GM21447 (cell line): ENCODE results near the gene PKNOX2.

Experiments used
- ATAC-seq: cut with Tn5 transposase; IDR thresholded peaks from one replicate; pipeline ENCODE4 v1.9.1; 2021; ENCODE audit not compliant: unreplicated experiment

Gene PKNOX2

DNA sequence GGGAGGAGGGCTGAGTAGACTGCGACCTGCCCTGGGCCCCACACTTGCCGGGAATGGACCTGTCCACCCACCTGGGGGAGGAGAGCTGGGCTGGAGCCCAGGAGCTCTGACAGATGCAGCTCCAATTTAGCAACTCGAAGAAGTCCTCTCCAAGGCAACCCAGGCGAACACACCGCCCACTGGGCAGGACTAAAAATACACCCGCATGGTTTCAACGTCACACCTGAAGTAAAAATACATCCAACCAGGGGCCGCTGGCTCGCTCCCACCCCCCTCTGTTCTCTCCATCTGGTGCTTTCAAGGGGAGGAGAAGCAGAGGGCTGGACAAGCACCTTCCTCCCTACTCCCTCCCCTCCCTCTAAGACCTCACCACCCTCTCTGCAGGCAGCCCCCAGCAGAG, 211.6 kb downstream of the PKNOX2 start:
- ATAC-seq = no peak

DNA sequence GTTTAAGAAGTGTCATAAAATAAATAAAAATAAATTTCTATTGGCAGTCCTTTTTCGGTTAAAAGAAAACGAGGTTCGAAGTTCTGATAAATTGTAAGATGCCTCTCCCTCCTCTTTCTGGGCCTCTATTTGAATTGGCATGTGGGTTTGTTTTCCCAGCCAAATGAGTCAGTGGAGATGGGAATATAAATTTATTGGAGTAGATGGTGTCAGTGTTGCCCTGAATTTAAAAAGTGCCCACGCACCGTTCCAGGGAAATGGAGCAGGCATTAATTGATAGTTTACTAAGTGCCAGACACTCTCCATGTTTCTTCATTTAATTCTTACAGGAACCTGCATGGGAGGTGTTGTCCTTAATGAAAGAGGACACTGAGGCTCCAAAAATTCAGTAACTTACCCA, 212.3 kb downstream of the PKNOX2 start:
- no peak for ATAC-seq

DNA sequence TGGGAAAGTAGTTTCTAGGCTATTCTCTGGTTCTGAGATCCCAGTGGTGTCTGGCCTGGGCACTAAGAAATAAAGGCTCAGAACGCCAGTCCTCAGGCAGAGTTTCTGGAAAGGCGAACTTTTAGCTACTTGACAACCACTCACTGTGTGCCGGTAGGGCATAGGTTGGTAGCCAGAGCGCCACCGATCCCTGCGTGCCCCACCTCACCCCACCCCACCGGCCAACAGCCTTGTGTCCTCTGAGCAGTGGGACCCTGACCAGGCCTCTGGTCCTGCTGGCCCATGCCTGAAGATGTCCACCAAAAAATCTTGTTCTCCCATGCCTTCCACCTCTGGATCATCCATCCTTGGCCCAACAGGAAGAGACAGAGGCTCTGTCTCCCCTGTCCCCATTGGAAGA, 213.5 kb downstream of the PKNOX2 start:
- ATAC-seq = no peak

DNA sequence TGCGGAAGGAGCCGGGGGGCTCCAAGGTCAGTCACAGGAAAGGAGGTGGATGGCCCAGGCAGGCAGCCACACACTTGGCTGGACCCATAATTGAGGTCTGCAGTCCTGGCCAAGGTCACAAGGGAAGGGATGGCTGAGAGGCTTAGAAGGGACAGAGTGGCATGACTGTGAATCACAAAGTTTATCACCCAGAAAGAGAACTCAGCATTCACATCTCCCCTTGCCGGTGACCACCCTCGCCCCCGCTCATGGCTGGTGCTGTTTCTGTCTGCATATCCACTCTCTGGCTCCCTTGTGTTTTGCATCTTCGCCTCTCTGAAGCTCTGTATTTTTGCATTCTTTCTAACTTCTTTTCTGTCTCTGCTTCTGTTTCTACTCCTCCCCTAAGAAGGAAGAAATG, 214.0 kb downstream of the PKNOX2 start:
- no peak for ATAC-seq

DNA sequence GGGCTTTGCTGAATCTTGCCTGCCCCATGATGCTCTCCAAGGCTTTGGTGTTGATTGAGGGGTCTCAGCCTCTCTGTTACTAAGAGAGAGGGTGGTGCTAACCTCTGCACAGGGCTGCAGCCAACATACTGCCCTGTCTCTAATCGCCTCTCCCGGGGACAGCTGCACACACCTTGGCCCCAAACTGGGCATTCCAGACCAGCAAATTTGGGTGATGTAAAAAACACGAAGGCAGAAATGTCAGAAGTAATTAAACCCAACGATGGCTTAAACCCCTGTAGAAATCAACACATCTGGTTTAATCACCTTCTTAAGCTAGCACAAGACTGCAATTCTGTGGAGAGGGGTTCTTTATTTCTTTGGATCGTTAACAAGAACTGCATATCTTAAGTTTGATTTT, 215.0 kb downstream of the PKNOX2 start:
- ATAC-seq = no peak

DNA sequence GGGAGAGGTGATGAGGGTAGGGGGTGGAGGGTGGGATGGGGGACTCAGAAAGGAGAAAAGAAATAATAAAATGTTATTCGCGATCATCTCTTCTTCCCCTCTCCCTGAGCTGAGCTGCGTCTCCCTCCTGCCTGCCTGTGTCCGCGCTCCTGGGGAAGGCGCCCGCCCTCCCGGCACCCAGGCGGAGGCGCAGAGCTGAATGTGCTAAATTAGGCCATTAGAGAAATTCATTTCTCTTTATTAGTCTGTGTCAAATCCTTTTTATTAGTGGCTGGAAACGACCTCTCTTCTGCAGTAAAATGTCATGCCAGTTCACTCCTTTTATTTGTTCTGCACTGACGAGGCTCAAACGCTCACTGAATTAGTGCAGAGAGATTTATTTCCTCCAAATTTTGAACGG, 215.4 kb downstream of the PKNOX2 start:
- no peak for ATAC-seq

DNA sequence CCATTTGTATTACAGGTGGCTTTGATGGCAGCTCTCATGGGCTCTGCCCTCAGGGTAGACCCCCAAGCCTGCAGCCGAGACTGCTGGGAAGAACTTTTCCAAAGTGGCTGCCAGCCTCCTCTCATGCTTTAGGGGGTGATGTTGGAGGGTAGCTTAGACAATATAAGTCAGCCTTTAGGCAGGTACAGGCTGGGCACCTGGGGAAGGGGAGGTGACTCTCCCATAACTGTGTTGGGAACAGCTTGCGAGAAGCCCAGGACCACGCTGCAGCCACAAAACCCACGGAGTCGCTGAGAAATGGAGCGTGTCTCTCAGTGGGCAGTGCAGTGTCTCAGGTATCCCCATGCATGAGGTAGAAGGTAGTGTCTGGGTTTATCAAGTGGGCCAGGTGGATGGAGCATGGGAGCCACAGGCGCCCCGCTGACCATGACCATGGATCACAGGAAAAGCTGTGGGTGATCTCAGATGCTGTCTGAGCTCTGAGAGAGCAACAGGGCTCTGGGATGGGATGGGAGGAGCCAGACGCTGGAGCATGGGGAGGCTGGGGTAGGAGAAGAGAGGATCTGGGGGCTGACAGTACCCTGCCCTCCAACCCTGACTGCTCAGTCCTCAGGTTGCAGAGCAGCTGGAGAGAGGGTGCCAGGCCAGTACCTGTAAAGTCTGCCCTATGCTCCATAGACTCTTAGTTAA, 216.3 kb downstream of the PKNOX2 start:
- no peak for ATAC-seq

DNA sequence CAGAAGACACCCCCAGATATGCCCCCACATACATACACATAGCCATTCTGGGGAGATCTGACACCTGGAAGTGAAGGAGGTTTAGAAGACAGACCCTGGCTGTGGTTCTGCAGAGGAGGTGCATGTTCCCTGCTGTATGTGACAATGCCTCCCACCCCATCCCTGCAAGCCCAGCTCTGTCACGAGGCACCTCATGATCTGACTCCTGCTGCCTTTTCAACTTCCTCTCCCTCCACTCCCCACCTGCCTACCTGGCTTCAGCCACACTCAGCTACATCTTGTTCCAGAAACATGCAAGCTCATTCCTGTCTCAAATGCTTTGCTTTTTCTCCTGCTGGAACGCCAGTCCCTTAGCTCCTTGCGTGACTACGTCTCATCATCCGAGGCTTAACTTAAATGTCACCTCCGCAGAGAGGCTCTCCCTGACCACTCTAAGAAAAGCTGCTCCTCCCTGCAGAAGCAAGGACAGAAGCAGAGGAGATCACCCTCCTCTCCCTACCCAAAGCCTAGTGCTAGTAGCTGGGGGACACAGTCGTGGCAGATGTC, 217.0 kb downstream of the PKNOX2 start:
- ATAC-seq = no peak

DNA sequence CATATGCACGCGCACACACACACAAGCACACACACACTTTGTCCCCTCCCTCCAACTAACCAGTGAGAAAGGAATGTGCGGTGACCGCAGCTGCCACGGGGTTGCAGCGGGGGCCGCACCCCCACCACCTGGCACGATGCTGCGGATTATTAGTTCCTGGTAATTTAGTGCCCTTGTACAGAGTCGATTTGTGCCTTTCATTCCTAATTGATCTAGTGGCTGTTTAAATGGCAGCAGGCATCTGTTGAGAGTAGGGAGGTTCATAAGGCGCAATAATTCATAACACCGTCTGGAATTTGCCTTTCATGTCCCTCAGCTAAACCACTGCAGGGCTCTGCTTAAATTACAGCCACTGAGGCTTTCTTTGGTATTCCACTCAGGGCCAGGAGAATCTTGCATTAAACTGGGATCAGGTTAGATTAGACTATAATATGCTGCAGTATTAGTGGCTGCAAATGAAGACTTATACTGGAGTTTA, 217.8 kb downstream of the PKNOX2 start:
- no peak for ATAC-seq

DNA sequence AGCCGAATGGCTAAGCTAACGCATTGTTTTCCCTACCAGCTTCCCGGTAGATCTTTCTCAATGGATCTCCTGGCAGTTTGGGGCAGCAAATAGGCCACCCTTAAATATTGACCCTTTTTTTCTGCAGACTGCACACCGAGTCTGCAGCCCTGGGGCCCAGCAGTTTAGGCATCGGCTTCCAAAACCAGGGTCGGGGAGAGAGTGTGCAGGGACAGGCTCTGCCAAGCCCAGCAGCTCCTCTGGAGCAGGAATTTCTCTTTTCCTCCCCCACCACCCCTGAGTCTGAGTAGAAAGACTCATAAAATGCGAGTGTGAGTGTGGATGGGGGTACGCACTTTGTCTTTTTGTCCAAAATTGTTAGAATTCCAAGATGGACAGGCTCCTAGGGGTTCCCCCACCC, 218.3 kb downstream of the PKNOX2 start:
- ATAC-seq = no peak

DNA sequence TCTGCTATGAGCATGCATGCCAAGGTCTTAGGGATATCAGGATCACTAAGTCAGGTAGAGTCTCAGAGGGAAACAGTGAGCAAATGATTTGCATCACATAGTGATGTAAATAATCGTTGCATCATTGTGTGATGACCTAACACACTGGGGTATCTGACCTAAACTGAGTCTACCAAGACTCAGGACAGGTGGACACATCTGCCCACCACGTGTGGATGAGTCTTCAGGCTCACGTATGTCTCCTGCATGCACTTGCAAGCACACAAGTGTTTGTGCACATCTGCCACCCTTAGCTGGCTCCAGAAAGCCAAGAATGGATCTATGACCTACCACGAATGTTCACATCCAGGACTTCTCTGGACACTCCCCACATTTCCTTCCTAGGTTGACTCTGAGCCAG, 220.3 kb downstream of the PKNOX2 start:
- ATAC-seq = no peak

DNA sequence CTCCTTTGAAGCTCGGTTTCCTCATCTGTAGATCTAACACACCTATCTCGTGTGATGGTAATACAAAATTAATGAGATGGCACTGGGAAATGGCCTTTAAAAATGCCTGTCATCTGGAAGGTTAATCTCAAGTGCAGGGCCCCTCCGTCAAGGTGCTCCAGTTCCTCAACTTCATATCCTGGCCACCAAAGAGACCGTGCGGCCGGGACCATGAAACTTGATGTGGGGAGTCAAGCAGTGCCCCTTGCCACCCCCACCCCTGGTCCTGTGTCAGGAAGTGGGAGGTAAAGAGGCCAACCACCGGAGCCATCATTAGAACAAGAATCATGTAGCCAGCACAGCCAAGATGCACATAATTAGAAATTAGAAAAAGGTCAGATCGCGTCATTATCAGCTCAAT, 223.3 kb downstream of the PKNOX2 start:
- no peak for ATAC-seq

DNA sequence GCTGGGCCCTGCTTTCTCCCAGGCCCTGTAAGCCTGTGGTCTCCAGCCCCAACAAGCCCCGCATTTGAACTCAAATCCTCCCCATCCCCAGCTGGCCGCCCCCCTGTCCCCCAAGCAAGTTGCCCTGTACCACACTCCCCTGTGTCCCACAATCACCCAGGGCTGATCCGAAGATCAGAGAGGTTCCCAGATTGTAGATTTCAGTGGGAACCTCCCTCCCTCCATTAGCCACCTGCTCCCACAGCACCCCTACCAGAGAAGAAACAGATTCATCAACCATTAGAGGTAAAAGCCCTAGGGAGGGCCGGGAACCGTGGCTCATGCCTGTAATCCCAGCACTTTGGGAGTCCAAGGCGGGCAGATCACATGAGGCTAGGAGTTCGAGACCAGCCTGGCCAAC, 224.1 kb downstream of the PKNOX2 start:
- no peak for ATAC-seq

DNA sequence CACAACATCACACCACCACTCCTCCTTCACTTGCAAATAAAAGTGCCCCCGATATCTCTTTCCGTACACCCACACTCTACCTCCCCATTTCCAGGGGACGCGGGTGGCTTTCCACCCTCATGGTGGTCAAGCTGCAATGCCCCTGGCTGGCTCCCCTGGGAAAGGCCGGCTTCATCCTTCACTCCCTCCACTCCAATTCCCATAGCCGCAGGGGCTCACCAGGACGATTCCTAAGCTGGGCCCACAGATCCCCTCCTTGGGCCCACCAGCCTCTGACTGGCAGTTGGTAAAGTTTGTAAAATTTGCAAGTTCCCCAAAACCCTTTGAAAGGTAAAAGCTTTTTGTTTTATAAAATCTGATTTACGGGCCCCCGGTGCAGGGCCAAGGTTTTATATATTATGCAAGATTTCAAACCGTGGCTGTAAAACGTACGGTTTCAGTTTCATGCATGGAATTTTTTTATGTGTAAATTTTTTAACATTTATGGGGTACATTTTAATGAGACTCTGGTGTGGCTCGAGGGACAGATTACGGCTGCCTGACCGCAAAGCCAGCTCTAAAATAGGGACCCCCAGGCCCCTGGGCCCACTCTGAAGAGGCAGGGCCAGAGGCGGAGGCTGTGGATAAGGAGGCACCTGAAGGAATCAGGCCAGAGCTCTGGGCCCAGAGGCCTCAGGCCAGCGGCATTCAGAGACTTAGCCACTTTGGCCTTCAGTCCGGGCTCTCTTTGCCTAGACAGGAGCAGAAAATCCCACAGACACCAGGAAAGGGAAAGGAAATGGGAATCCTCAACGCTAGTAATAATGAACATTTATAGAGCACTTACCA, 225.0 kb downstream of the PKNOX2 start:
- no peak for ATAC-seq

DNA sequence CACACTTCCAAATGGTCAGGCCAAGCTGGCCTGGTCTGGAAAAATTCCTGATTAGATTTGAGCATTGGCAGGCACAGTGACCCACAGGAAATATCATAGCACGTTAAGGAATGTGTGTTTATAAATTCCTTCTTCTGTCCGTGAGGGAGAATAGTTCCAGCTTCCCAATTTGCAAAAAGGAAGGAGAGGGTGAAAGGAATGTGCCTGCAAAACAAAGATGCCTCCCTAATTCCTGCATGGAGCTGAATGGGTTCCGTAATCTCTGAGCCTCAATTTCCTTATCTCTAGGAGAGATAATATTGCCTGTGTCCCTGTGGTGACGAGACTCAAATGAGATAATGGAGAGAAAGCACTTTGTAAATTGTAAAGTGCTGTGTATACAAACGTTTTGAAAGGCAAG, 226.4 kb downstream of the PKNOX2 start:
- no peak for ATAC-seq

DNA sequence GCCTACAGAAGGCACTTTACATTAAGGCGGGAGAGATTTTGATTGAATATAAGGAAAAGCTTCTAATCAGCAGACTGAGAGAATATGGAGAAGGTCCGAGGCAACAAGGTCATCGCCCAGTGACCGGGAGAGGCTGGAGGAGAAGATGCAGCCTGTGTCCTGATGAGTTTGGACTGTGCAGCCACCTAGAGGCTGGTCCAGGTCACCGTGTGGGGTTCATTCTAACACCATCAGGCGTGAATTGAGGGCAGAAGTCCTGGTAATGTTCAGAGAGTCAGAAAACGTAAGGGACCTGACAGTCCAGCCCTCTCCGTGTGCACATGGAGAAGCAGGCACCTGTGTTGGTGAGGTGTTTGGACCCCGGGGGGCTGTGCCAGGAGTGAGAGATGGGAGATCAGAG, 228.8 kb downstream of the PKNOX2 start:
- no peak for ATAC-seq

DNA sequence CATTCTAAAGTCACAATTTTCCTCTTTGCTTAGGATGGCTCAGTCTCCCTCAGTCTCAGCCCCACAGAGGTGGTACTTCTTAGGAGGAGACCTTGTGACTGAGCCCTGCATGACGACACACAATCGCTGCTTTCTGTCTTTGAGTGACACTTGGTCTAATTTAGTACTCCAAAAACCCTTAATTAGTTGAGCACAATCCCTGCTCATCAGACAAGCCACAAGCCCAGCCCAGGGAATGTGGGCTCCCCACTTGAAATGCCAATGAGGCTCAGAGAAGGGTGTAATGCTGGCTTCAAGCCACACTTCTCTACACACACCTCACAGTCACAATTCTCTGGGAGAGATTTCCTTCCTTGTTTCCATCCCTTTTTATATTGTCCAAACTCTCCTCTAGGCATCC, 229.7 kb downstream of the PKNOX2 start:
- ATAC-seq = no peak

DNA sequence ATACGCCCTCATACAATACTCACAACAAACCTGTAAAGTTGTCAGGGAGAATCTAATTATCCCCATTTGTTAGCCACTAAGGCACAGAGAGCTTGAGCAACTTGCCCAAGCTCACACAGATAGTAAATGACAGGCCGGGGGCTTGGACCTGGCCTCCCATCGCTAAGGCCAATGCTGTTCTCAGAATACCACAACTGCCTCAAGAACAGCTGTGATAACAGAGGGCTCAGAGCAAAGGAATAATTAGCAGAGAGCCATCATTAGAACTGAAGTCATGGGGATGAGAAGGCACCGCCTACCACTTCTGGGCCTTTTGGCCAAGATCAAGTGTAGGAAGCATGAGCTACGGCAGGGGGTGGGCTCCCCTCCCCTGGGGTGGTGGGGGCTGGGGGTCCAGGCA, 232.9 kb downstream of the PKNOX2 start:
- no peak for ATAC-seq

DNA sequence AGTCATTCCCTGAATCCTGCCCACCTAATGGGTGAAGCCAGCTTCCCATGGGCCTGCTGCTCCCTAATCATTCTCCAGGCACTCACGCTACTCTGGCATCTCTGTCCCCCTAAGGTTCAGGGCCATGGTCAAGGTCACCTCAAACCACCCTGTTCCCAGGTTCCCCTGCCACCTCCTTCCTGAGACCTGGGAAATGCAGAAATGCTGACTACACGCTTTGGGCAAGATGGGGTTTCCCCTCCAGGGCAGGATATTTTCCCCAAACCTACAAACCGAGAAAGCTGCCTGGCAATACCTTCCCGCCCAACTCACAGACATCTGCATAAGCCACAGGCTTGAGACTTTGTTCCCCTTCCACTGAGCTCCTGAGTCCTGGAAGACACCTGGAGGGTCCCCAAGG, 233.9 kb downstream of the PKNOX2 start:
- ATAC-seq = no peak

DNA sequence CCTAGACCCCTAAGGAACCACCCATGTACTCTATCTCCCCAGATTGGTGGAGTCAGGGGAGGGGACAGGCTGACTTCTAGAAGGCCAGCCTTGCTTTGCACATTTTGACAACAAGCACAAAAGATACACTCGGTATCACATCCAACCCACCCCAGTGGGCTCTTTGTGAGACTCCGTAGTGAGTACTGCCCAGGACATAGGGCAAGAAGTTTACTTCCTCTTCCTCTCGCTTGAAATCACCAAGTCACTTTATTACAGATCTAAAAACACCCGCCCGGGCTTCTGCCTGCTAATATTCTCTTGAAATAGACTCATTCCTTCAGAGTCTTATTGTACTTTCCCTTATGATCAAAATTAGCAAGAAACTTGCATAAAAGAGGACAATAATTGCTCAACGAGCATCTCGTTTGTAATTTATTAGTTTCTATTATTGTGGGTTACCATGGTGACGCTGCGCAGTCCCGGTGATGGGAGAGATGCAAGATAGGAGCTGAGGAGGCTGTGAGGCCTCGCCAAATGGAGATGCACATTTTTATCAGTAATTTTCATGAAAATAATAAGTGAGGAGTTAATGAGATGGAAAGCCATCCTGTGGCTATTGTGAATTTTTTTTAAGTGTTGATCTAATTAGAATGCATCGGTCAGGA, 234.6 kb downstream of the PKNOX2 start:
- no peak for ATAC-seq

DNA sequence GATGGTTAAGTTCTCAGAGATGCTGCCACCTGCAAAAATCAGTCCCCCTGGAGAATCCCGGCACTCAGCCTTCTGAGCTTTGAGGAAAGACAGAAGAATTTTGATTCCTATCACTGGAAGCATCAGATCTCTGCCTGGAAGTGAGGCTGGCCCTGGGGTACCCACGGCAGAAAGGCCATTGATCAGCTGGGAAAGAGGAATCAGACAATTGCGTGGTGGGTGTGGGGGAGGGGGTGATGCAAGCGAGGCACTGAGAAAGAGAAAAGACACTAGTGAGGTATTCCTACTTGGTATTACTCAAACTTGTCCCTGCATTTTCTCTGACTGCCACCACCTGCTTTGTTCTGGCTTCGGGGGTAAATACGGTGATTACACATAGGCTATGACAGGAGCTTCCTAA, 235.4 kb downstream of the PKNOX2 start:
- no peak for ATAC-seq

DNA sequence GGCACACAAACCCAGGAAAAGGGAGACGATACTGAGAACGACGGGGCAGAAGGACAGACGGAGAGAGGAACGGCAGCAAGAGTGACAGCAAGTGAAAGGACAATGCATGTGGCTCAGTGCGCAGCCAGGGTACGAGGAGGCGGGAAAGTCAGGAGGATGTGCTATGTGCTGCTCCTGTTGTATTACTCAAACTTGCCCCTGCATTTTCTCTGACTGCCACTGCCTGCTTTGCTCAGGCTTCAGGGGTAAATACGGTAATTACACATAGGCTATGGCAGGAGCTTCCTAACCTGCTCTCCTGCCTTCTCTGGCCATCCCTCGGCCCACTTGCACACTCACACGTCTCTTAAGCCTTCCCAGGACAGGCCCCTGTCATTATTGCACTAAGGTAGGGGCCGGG, 236.7 kb downstream of the PKNOX2 start:
- no peak for ATAC-seq
